Neural progenitor cell (in vitro differentiated cells): Measurements from ENCODE around the gene RBMS2. TPM values are rescaled to one million over a fixed set of nuclear protein-coding genes. Genes with fewer than 3 reads are reported as not detected.

Source experiments
- DNase-seq: peaks from one replicate; pipeline ENCODE4 v3.0.0-alpha.2; 2016; ENCODE audit warnings: low spot score
- H2AFZ ChIP-seq: fragments of 200-600 bp; sonication (generic); replicated peaks from 2 replicates; pipeline ENCODE4 v1.6.1; 2016; ENCODE audit warnings: antibody characterized with exemption
- H3F3A ChIP-seq: fragments of 200-600 bp; sonication (generic); 2 replicates; pipeline ENCODE4 v1.6.1; 2016; ENCODE audit warnings: antibody characterized with exemption, low read depth
- H3K27ac ChIP-seq: fragments of 200-600 bp; sonication (generic); 2 replicates; pipeline ENCODE4 v1.5.1; 2016; ENCODE audit warnings: mild to moderate bottlenecking
- H3K27me3 ChIP-seq: fragments of 200-600 bp; sonication (generic); 2 replicates; pipeline ENCODE4 v1.6.1; 2016; ENCODE audit warnings: mild to moderate bottlenecking, moderate library complexity
- H3K36me3 ChIP-seq: fragments of 200-600 bp; sonication (generic); 2 replicates; pipeline ENCODE4 v1.5.1; 2016
- H3K4me1 ChIP-seq: fragments of 200-600 bp; sonication (generic); 2 replicates; pipeline ENCODE4 v1.6.1; 2016; ENCODE audit warnings: mixed run types
- H3K4me2 ChIP-seq: fragments of 200-600 bp; sonication (generic); 2 replicates; pipeline ENCODE4 v1.6.1; 2016
- H3K4me3 ChIP-seq: fragments of 200-600 bp; sonication (generic); 2 replicates; pipeline ENCODE4 v1.5.1; 2016
- H3K79me2 ChIP-seq: fragments of 200-600 bp; sonication (generic); 2 replicates; pipeline ENCODE4 v1.6.1; 2016; ENCODE audit warnings: low read depth
- H3K9ac ChIP-seq: fragments of 200-600 bp; sonication (generic); 2 replicates; pipeline ENCODE4 v1.6.1; 2016
- H3K9me3 ChIP-seq: fragments of 200-600 bp; sonication (generic); 2 replicates; pipeline ENCODE4 v1.5.1; 2016; ENCODE audit warnings: low read depth
- H4K20me1 ChIP-seq: fragments of 200-600 bp; sonication (generic); 2 replicates; pipeline ENCODE4 v1.6.1; 2016; ENCODE audit warnings: low read depth
- H3K27ac Mint-ChIP-seq: 3 replicates; pipeline ENCODE4 v1.8.0; 2021; ENCODE audit warnings: mixed read lengths
- H3K27me3 Mint-ChIP-seq: 2 replicates; pipeline ENCODE4 v1.8.0; 2022; ENCODE audit warnings: low read depth, mild to moderate bottlenecking, inconsistent platforms, moderate library complexity, mixed read lengths; ENCODE audit not compliant: insufficient read depth
- H3K36me3 Mint-ChIP-seq: 3 replicates; pipeline ENCODE4 v1.8.0; 2021; ENCODE audit warnings: mixed read lengths
- H3K4me1 Mint-ChIP-seq: 3 replicates; pipeline ENCODE4 v1.8.0; 2021; ENCODE audit warnings: mixed read lengths
- H3K4me3 Mint-ChIP-seq: 3 replicates; pipeline ENCODE4 v1.8.0; 2021; ENCODE audit warnings: mild to moderate bottlenecking, moderate library complexity, mixed read lengths
- H3K9me3 Mint-ChIP-seq: 3 replicates; pipeline ENCODE4 v1.8.0; 2020; ENCODE audit warnings: mixed read lengths
- CTCF ChIP-seq: fragments of 200-600 bp; sonication (generic); IDR thresholded peaks from 2 replicates; pipeline ENCODE4 v1.5.1; 2017; ENCODE audit warnings: antibody characterized with exemption, mild to moderate bottlenecking
- EZH2 ChIP-seq: fragments of 200-600 bp; sonication (generic); IDR thresholded peaks from 2 replicates; pipeline ENCODE4 v1.6.1; 2017; ENCODE audit warnings: antibody characterized with exemption, mild to moderate bottlenecking, moderate library complexity
- EZH2phosphoT487 ChIP-seq: fragments of 200-600 bp; sonication (generic); IDR thresholded peaks from 2 replicates; pipeline ENCODE4 v1.6.1; 2017; ENCODE audit warnings: antibody characterized with exemption
- total RNA-seq: library from RNA; depleted of rRNA; stranded (reverse); fragments of >200 nt; gene quantifications from 2 replicates; pipeline ENCODE4 v1.2.3, GENCODE V29; 2015; ENCODE audit warnings: low replicate concordance

The RBMS2 gene
- total RNA-seq, 1 donor from 2014 or later = 12.9 TPM

DNA sequence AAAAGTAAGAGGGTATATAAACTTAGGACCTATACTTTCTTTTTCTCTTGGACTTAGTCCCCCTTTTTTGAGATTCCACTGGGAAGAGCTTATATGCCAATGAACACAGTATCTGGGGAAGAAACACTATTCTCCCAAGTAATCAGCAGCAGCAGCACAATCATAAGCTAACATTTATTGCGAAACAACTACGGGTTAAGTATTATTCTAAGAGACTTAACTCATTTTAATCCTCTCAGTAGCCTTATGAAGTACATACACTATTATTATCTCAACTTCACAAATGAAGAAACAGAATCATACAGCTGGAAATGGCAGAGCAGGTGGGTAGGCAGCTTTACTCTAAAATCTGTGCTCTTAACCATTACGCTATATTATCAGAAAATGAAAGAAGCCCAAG is 80.6 kb downstream of the RBMS2 start:
- H2AFZ ChIP-seq = no peak overlapping the region
- TF ChIP-seq CTCF = no peak
- no peak for TF ChIP-seq EZH2phosphoT487
- TF ChIP-seq EZH2 = no peak
- H3K27ac ChIP-seq = no peak overlapping the region
- H4K20me1 ChIP-seq = no peaks in the 10 kb centered on the region
- Mint-ChIP-seq H3K9me3 (no peaks in the 10 kb centered on the region), H3K4me1 (peaks cover 3% of the 10 kb centered on the region), H3K36me3 (peaks cover 57% of the 10 kb centered on the region), H3K4me3 (no peak overlapping the region), H3K27me3 (peaks cover 4% of the 10 kb centered on the region), H3K27ac (no peak overlapping the region)
- H3K27me3 ChIP-seq = no peaks in the 10 kb centered on the region
- no peak overlapping the region for H3K9ac ChIP-seq
- H3F3A ChIP-seq = peaks cover 3% of the 10 kb centered on the region
- no peak overlapping the region for H3K4me3 ChIP-seq
- DNase-seq = no peak
- H3K36me3 ChIP-seq = peaks cover 14% of the 10 kb centered on the region
- H3K79me2 ChIP-seq = no peaks in the 10 kb centered on the region
- no peaks in the 10 kb centered on the region for H3K9me3 ChIP-seq
- no peak overlapping the region for H3K4me2 ChIP-seq
- H3K4me1 ChIP-seq = no peaks in the 10 kb centered on the region

- H3K4me2 ChIP-seq = no peak overlapping the region
- Mint-ChIP-seq H3K36me3 (peaks cover 53% of the 10 kb centered on the region), H3K4me1 (no peaks in the 10 kb centered on the region), H3K27ac (no peak overlapping the region), H3K27me3 (peaks cover 5% of the 10 kb centered on the region), H3K9me3 (no peaks in the 10 kb centered on the region), H3K4me3 (no peak overlapping the region)
- H3K9me3 ChIP-seq = no peaks in the 10 kb centered on the region
- TF ChIP-seq CTCF (no peak), EZH2phosphoT487 (no peak), EZH2 (no peak)
- H4K20me1 ChIP-seq = no peaks in the 10 kb centered on the region
- H3K27me3 ChIP-seq = no peaks in the 10 kb centered on the region
- peaks cover 14% of the 10 kb centered on the region for H3K36me3 ChIP-seq
- no peak for DNase-seq
- no peak overlapping the region for H3K27ac ChIP-seq
- H3K4me1 ChIP-seq = no peaks in the 10 kb centered on the region
- H3K4me3 ChIP-seq = no peak overlapping the region
- H3F3A ChIP-seq = no peaks in the 10 kb centered on the region
- H3K79me2 ChIP-seq = no peaks in the 10 kb centered on the region
- H3K9ac ChIP-seq = no peak overlapping the region
- no peak overlapping the region for H2AFZ ChIP-seq
Measured at GRCh38 chr12:56604355-56604754, 82.7 kb downstream of the RBMS2 start.

DNA sequence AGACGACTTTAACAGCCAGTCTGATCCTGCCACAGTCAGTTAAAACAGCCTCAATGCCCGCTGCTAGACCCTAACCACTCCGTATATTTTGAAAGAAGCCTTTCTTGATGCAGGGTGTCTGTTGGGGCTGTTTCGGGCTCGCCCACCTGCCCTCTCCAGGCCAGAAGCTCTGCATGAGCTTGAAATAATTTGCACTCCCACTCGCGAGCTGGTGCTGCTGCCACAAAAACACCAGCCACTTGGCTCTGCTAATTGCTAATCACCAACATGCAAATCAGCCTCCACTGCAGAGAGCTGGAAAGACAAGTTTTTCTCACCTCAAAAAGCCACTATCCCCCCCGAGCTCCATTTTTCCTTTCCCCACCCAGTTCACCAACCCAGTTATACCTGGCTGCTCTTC is 93.0 kb downstream of the RBMS2 start:
- Histone ChIP-seq H4K20me1 (peaks cover 61% of the 10 kb centered on the region), H3K27me3 (no peaks in the 10 kb centered on the region), H3F3A (peaks cover 5% of the 10 kb centered on the region), H3K4me1 (no peaks in the 10 kb centered on the region), H3K4me3 (no peak overlapping the region), H3K36me3 (peaks cover 4% of the 10 kb centered on the region), H3K4me2 (no peak overlapping the region), H2AFZ (no peak overlapping the region), H3K9ac (no peak overlapping the region), H3K79me2 (peaks cover 36% of the 10 kb centered on the region), H3K9me3 (no peaks in the 10 kb centered on the region), H3K27ac (no peak overlapping the region)
- Mint-ChIP-seq H3K27ac (no peak overlapping the region), H3K4me3 (no peak overlapping the region), H3K9me3 (no peaks in the 10 kb centered on the region), H3K4me1 (no peaks in the 10 kb centered on the region), H3K36me3 (peaks cover 46% of the 10 kb centered on the region), H3K27me3 (peaks cover 2% of the 10 kb centered on the region)
- DNase-seq = no peak
- TF ChIP-seq EZH2 (no peak), CTCF (no peak), EZH2phosphoT487 (no peak)

GRCh38 chr12:56616244-56616643 is 94.6 kb downstream of the RBMS2 start:
- Mint-ChIP-seq H3K9me3 (no peaks in the 10 kb centered on the region), H3K27ac (no peak overlapping the region), H3K4me1 (peaks cover 3% of the 10 kb centered on the region), H3K4me3 (no peak overlapping the region), H3K27me3 (peaks cover 2% of the 10 kb centered on the region), H3K36me3 (peaks cover 47% of the 10 kb centered on the region)
- TF ChIP-seq EZH2 = no peak
- no peak for TF ChIP-seq CTCF
- no peak for TF ChIP-seq EZH2phosphoT487
- Histone ChIP-seq H3F3A (no peaks in the 10 kb centered on the region), H3K4me1 (no peaks in the 10 kb centered on the region), H3K36me3 (peaks cover 4% of the 10 kb centered on the region), H3K4me2 (no peak overlapping the region), H4K20me1 (peaks cover 67% of the 10 kb centered on the region), H3K9me3 (no peaks in the 10 kb centered on the region), H3K79me2 (peaks cover 53% of the 10 kb centered on the region), H3K27ac (no peak overlapping the region), H2AFZ (no peak overlapping the region), H3K27me3 (no peaks in the 10 kb centered on the region), H3K4me3 (no peak overlapping the region), H3K9ac (no peak overlapping the region)
- DNase-seq = no peak
